Hippocampal formation (tissue), 2 donors: ENCODE data around the gene WNT5A.
A peak's percentile ranks its signal among the peaks of the same experiment; 100 is the strongest.

Source experiments
- DNase-seq, 2 donors: peaks; one replicate each; lab custom pipeline; 2025; lab: John Stamatoyannopoulos, UW

WNT5A gene

DNA sequence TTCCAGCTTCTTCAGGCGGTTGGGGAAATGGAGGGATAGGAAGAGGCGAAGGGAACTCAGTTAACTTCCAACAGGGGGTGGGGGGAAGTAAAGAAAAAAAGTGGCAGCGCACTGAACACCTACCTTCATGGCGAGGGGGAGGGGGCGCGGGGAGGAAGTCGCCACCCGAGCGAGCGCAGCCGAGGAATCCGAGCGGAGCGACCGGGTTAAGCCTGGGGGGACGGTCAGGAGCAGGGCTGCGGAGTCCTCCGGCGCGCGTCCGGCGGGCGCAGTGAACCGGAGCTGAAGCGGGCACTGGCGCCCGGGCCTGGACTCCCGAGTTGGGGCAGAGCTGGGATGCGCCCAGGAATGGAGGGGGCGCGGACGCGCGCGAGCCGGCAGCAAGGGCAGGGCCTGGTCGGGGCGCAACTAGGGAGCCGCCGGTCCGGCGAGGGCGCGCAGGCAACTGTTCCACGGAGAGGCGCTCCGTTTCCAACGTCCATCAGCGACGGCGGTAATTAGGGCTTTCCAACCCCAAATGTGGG, at the start of gene WNT5A:
TSS of gene WNT5A (minus strand) at position 450 of the 524 bp plus-strand sequence. CDS start at position 129, 321 bp downstream.
- no peak for DNase-seq

DNA sequence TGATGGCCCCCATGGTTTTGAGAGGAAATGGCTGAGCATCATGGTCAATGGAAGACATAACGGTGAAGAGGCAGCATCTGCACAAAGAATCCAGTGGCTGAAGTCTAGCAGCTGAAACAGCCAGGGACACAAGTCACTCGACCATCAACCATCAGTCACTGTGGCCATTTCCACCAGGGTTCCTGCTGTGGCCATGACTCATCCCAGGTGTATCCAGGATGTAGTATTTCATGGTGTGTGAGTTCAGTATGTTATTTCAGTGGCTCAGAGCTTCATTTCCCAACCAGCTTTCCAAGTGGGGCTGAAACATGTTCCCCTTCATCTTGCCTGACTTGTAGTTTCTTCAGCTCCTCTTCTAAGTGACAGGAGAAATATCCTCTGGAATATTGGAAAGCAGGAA, 47.8 kb upstream of the WNT5A start:
- DNase-seq = no peak

GRCh38 chr3:55532806-55533205, 45.7 kb upstream of the WNT5A start:
- no peak for DNase-seq

- DNase-seq = no peak
Observed at GRCh38 chr3:55531321-55531720, 44.2 kb upstream of the WNT5A start.

GRCh38 chr3:55527361-55527760, 40.3 kb upstream of the WNT5A start:
- DNase-seq = no peak

DNA sequence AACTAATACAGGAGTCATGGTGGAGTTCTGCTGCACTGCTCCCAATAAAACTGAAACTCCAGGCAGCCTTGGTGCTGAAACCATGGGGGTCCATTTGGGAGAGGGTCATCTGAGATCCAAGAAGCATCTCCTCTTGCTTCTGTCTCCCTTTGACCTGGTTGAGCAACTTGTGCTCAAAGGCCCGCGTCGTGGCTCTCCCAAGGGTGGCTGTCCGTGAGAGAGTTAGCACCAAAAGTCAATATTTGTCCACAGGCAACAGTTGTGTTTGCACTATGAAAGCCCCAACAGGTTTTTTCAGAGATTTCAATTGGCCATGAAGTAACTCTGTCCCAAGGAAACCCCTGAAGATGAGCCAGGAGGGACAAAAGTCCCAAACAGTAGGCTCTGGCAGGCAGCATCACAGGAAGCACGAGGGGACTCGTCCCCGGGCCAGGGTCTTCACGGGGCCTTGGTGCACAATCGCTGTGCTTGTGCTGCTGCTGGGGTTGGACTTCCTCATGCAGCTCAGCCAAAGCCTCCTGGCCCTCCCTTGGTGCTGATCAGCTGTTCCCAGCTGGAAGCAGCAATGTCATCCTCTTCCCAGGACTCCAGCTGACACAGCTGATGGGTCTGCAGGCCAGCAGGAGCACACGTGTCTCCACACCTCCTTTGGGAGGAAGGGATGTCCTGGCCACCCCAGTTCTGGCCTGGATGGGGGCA, 39.4 kb upstream of the WNT5A start:
- no peak for DNase-seq

DNA sequence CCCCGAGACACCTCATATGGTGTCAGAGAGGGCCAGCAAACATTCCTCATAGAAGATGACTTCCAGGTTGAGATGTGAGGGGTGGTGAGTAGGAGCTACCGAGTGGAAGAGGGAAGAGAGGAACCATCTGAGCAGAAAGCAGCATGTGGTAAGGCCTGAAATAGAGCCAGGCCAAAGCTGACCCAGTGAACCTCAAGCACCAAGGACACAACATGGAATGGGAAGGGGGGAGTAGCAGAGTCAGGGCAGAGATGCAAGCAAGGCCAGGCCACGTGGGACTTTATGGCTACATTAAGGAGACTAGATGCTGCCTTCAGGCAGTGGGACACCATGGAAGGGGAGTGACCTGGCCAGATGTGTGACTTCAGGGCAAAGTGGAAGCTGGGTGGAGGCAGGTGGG, 38.3 kb upstream of the WNT5A start:
- DNase-seq = no peak

DNA sequence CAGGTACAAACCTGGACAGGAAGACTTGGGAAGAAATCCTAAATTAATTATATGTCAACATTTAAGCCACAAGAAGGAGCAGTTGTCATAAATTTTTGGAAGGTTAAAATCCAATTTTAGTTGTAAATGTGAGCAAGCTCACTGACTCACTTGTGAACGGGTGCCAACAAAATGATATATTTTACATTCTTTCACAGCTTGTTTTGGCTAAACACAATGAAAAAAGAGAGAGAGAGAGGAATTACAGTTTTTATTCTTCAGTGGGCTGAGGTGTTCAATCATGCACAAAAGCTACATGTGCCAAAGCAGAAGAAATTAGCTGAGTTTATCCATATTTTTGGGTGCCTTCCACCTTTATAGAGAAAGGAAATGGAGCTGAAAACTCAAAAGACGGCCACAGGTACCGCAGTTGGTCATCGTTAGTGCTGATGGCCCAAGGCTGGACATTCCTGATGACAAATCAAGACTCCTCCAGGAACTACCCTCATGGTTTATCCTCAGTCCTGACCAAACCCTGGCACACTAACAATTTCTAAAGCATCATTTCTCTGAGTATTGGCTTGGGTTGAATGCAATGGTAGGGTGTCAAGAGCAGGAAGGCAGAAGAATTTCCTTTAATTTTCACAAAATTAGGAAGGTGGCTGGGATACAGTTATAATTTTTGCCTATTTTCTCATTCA, 37.6 kb upstream of the WNT5A start:
- DNase-seq = peak in 1 of 2 donors; percentile 3

GRCh38 chr3:55523471-55523870, 36.4 kb upstream of the WNT5A start:
- no peak for DNase-seq

- no peak for DNase-seq
Observed at GRCh38 chr3:55521738-55522421, 34.8 kb upstream of the WNT5A start.

- no peak for DNase-seq
Observed at GRCh38 chr3:55521064-55521737, 34.1 kb upstream of the WNT5A start.

GRCh38 chr3:55519019-55519418, 31.9 kb upstream of the WNT5A start:
- DNase-seq = no peak

DNA sequence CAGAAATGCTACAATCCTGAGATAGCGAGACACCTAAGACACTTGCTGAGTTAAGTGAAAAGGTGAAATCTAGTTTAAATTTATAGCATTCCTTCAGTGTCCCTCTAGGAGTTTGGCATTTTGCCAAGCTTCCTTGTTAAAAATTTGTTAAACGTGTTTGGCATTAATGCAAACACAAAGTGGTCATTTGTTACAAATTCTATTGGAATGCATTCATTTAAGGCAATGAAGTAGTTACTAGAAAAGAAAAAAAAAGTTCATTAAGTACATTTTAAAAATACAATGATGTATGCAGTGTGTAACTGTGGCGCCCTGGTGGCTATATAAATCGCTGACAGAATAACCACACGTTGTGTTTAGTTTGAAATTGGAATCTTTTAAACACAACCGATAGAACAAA, 31.3 kb upstream of the WNT5A start:
- no peak for DNase-seq

- no peak for DNase-seq
Observed at GRCh38 chr3:55516392-55517030, 29.4 kb upstream of the WNT5A start.

DNA sequence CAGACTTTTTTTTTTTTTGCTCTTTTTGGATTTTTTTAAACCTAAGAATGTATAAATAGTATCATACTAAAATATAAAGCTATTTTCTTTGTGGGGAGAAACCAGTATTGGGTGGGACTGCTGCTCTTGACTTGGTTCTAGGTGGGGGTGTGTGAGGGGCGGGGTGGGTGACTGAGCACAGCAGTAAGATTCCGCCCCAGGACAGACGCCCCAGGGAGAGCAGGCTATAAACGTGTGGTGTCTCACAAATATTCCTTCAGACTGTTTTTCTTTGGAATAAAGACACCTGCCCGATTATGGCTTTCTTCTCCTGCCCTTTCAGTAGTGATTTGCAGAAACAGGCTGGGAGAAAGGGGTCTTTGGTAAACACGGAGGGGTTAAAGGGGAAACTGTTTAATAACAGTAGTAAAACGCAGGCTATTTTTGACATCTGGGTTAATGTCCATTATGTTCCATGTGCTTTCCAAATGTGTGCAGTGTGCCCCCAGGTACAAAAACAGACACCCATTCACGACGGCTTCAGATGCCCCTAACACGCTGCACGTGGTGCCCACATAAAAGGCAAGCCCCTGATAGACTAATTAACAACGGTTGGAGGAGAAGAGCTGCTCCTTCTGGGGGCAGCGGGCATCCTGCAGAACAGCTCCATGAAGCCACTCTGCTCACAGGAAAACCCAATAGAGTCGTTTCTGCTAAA, 28.6 kb upstream of the WNT5A start:
- no peak for DNase-seq

GRCh38 chr3:55514962-55515361, 27.9 kb upstream of the WNT5A start:
- no peak for DNase-seq

DNA sequence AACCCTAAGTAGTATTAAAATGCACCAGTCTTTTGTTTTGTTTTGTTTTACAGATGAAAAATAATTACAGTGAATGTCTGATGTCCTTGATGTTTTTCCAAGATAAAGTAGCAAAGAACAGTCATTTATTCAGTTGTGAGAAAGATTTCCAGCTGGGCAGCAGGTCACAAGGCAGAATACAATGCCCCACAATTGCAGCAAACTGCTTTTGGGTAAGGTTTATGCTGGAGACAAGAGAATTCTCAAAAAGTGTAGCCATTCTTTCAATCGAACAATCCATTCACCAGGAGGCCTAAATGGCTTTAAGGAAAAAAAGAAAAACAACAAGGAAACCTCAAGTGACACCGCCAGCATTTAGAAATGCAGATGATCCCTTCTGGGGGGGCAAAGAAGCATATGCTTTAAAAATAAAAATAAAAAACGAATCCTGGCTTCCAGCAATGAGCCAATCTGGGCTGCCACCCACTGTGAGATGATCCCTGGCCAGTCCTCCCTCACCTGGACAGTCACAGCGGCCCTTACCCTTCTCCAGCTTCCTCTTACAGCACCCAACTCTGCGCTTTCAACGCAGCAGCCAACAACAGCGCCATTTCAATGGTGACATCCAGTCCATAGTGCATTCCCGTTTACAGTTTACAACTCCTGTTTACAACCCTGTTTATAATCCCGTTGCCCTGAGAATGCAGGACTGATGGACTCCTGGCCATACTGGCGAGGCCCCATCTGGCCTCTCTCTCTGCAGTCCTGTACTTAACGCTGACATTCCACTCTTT, 25.7 kb upstream of the WNT5A start:
- DNase-seq = no peak

DNA sequence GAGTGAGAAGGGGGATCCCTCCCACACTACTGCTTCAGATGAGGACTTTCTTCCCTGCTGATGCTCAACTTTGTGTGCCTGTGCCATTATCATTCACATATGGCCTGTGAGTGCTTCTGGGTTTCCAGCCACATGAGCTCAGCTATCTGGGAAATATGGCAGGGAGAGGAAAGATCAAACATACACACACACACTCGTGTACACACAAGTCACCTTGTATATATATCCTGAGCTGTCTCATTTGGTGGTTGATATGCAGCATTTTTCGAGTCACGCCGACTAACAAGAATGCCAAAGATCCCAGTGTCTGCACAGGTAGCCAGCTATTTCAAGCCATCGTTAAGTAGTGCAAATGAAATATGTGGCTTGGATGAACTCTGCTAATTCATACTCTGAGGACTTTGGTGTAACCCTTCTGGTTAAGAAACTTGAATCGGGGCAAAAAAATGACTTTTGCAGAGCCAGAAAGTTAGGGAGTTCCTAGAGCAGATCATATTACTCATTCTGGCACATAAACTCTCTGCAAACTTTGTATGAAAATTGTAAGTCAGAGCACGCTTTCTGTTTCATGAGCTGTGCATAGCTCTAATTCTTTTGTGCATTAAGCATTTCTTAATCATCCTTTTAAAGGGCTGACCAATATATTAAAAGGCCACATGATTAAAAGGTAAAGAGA, 24.9 kb upstream of the WNT5A start:
- DNase-seq = no peak

GRCh38 chr3:55508335-55508734, 21.2 kb upstream of the WNT5A start:
- DNase-seq = no peak

- DNase-seq = no peak
Observed at GRCh38 chr3:55507808-55508207, 20.7 kb upstream of the WNT5A start.
